ENCODE results near the gene SERP1.

- TF ChIP-seq EP300 (IDR thresholded peaks at IDR 0.05; ENCODE audit: borderline replicate concordance in 1 of 2, low read depth in 1 of 2, low read length in 1 of 2) = peak in 1 of 2 experiments; percentile 12; a peak in 2 of 4 replicates
- TF ChIP-seq CTCF (IDR thresholded peaks at IDR 0.05) = no peak
- TF ChIP-seq, protein P1, sequence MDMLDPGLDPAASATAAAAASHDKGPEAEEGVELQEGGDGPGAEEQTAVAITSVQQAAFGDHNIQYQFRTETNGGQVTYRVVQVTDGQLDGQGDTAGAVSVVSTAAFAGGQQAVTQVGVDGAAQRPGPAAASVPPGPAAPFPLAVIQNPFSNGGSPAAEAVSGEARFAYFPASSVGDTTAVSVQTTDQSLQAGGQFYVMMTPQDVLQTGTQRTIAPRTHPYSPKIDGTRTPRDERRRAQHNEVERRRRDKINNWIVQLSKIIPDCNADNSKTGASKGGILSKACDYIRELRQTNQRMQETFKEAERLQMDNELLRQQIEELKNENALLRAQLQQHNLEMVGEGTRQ (IDR thresholded peaks at IDR 0.05; ENCODE audit: borderline replicate concordance, low read depth, low read length) = no peak
These were observed at the start of gene SERP1, which contains the start of gene EIF2A for GRCh38 chr3:150546226-150547044.
